Prostate gland (tissue), 2 donors: ENCODE data around the gene GALNT2. TPM values are rescaled to one million over a fixed set of nuclear protein-coding genes. Genes with fewer than 3 reads are reported as not detected.

Source experiments
- DNase-seq: peaks from one replicate; pipeline ENCODE4 v3.0.0-alpha.2; 2019; ENCODE audit warnings: low spot score
- H3K27ac ChIP-seq, 2 donors: fragments of 200-600 bp; sonication (generic); 2 replicates each; pipeline ENCODE4 v1.5.1; 2017 to 2019
- H3K27me3 ChIP-seq: fragments of 200-600 bp; sonication (generic); replicated peaks from 2 replicates; pipeline ENCODE4 v1.5.1; 2019; ENCODE audit not compliant: insufficient read depth
- H3K36me3 ChIP-seq, 2 donors: fragments of 200-600 bp; sonication (generic); 1 replicate in 1 of 2; 2 replicates in 1 of 2; pipeline versions ENCODE4 v1.5.1 to v1.8.1; 2017 to 2019
- H3K4me1 ChIP-seq: fragments of 200-600 bp; sonication (generic); replicated peaks from 2 replicates; pipeline ENCODE4 v1.5.1; 2019
- H3K4me3 ChIP-seq, 2 donors: fragments of 200-600 bp; sonication (generic); 2 replicates each; pipeline ENCODE4 v1.5.1; 2017 to 2019
- H3K9me3 ChIP-seq: fragments of 200-600 bp; sonication (generic); 2 replicates; pipeline ENCODE4 v1.5.1; 2017
- CTCF ChIP-seq, 4 experiments: fragments of 200-600 bp in 2 of 4; fragments of 450-650 bp in 2 of 4; sonication (generic) in 2 of 4; IDR thresholded peaks; 1 replicate in 3 of 4; 2 replicates in 1 of 4; pipeline ENCODE4 v1.5.1; 2016 to 2019; ENCODE audit warnings: antibody characterized with exemption in 4 of 4, mild to moderate bottlenecking in 2 of 4, moderate library complexity in 2 of 4
- POLR2A ChIP-seq: fragments of 450-650 bp; IDR thresholded peaks from one replicate; pipeline ENCODE4 v1.6.1; 2016; ENCODE audit warnings: antibody characterized with exemption, mild to moderate bottlenecking
- POLR2AphosphoS5 ChIP-seq: sonication (generic); formaldehyde crosslinking; IDR thresholded peaks from one replicate; pipeline ENCODE4 v1.6.1; 2017; ENCODE audit warnings: antibody characterized with exemption
- WGBS: methylation state at CpG from one replicate; pipeline ENCODE4 v1.1.5; 2018; 5-methylcytosine and 5-hydroxymethylcytosine counted together
- intact Hi-C: fragments of 100-400 bp; cut with DNase I; formaldehyde crosslinking; loops from one replicate; pipeline ENCODE4 v1.14.2; 2022
- total RNA-seq, 2 donors: library from RNA; depleted of rRNA; stranded (reverse); fragments of >200 nt; gene quantifications; one replicate each; pipeline ENCODE4 v1.1.0, GENCODE V29; 2016

The GALNT2 gene
- total RNA-seq, 2 donors from 2014 or later = 34.1 to 125 TPM

- peaks cover 0 to 5% of the 10 kb centered on the region in 2 donors for H3K36me3 ChIP-seq
- no peaks in the 10 kb centered on the region for H3K4me1 ChIP-seq
- 72% methylated on average over 15 of the region's 15 CpGs for WGBS
- H3K4me3 ChIP-seq = no peak overlapping the region
- H3K9me3 ChIP-seq = no peaks in the 10 kb centered on the region
- intact Hi-C loops = no loop called here
- H3K27me3 ChIP-seq = no peaks in the 10 kb centered on the region
- TF ChIP-seq POLR2A = no peak
- no peak for TF ChIP-seq CTCF (IDR thresholded peaks at IDR 0.05)
- no peak for TF ChIP-seq POLR2AphosphoS5
- DNase-seq = no peak
- no peak overlapping the region for H3K27ac ChIP-seq
Observed at GRCh38 chr1:230277201-230278025, 210.4 kb downstream of the GALNT2 start.

- Histone ChIP-seq H3K36me3 (peaks cover 0 to 5% of the 10 kb centered on the region in 2 donors), H3K4me3 (no peak overlapping the region), H3K9me3 (no peaks in the 10 kb centered on the region), H3K4me1 (no peaks in the 10 kb centered on the region), H3K27me3 (no peaks in the 10 kb centered on the region), H3K27ac (no peak overlapping the region)
- DNase-seq = no peak
- 94% methylated on average over 7 of the region's 7 CpGs for WGBS
- TF ChIP-seq POLR2A (no peak), POLR2AphosphoS5 (no peak), CTCF (IDR thresholded peaks at IDR 0.05) (no peak)
- intact Hi-C loops = no loop called here
Observed at GRCh38 chr1:230278376-230278775, 211.3 kb downstream of the GALNT2 start.

- no peak for TF ChIP-seq POLR2A
- no peak for TF ChIP-seq CTCF (IDR thresholded peaks at IDR 0.05)
- TF ChIP-seq POLR2AphosphoS5 = no peak
- WGBS = 91% methylated on average over 20 of the region's 20 CpGs
- H3K9me3 ChIP-seq = no peaks in the 10 kb centered on the region
- peaks cover 0 to 5% of the 10 kb centered on the region in 2 donors for H3K36me3 ChIP-seq
- H3K4me3 ChIP-seq = no peak overlapping the region
- H3K4me1 ChIP-seq = no peaks in the 10 kb centered on the region
- H3K27me3 ChIP-seq = no peaks in the 10 kb centered on the region
- DNase-seq = no peak
- no peak overlapping the region for H3K27ac ChIP-seq
- intact Hi-C loops = no loop called here
Observed at GRCh38 chr1:230278871-230279582, 212.0 kb downstream of the GALNT2 start.

GRCh38 chr1:230279583-230279945 is 212.5 kb downstream of the GALNT2 start:
- DNase-seq = no peak

More at GRCh38 chr1:230279583-230279945, 212.5 kb downstream of the GALNT2 start:
- H3K27ac ChIP-seq = no peak overlapping the region
- no peaks in the 10 kb centered on the region for H3K27me3 ChIP-seq
- no peaks in the 10 kb centered on the region for H3K9me3 ChIP-seq
- 88% methylated on average over 24 of the region's 24 CpGs for WGBS
- TF ChIP-seq POLR2AphosphoS5 = no peak
- TF ChIP-seq POLR2A = no peak
- TF ChIP-seq CTCF (IDR thresholded peaks at IDR 0.05) = no peak
- no peaks in the 10 kb centered on the region for H3K4me1 ChIP-seq
- intact Hi-C loops = no loop called here
- no peak overlapping the region for H3K4me3 ChIP-seq
- H3K36me3 ChIP-seq = peaks cover 0 to 5% of the 10 kb centered on the region in 2 donors
